GM12878 (cell line): Measurements from ENCODE around the gene MBNL1. TPM values are rescaled to one million over a fixed set of nuclear protein-coding genes. Genes with fewer than 3 reads are reported as not detected.
A peak's percentile ranks its signal among the peaks of the same experiment; 100 is the strongest.

Experiments
- ATAC-seq: fragments of 200-7000 bp; cut with Tn5 transposase; 3 replicates; pipeline ENCODE4 v1.9.1; 2020; ENCODE audit warnings: mild to moderate bottlenecking, moderate library complexity
- BruUV-seq: library from RNA; stranded (reverse); fragments of 400-500 nt; replicated peaks from 2 replicates; lab custom pipeline; 2021; lab: Mats Ljungman, UMichigan
- CTCF ChIA-PET: fragments of 300-600 bp; sonication (Branson Sonifier 250); formaldehyde crosslinking; extraction: SDS; loops from one replicate; lab custom pipeline; 2021; ENCODE audit warnings: inconsistent platforms; lab: Yijun Ruan, JAX
- POLR2A ChIA-PET: fragments of 350-600 bp; formaldehyde crosslinking; extraction: SDS; loops from one replicate; lab custom pipeline; 2021; ENCODE audit warnings: inconsistent platforms; lab: Charles Lee
- RAD21 ChIA-PET: fragments of 300-600 bp; sonication (Branson Sonifier 250); formaldehyde crosslinking; loops from one replicate; lab custom pipeline; 2023; ENCODE audit warnings: antibody characterized with exemption; ENCODE audit not compliant: unreplicated experiment; lab: Charles Lee
- SMC1A ChIA-PET: fragments of 300-600 bp; sonication (Branson Sonifier 250); formaldehyde crosslinking; loops from one replicate; lab custom pipeline; 2023; ENCODE audit not compliant: unreplicated experiment, uncharacterized antibody; lab: Charles Lee
- DNase-seq: peaks from one replicate; pipeline ENCODE4 v3.0.0-alpha.2; 2011; ENCODE audit warnings: low read depth, low spot score
- FAIRE-seq: peaks from 3 replicates; lab custom pipeline; 2011; peaks lifted over from hg19 to GRCh38; lab: Jason Lieb, UNC
- H2AFZ ChIP-seq: 2 replicates; pipeline ENCODE4 v1.6.0; 2011; ENCODE audit warnings: low read depth, low read length, control low read depth; ENCODE audit not compliant: control insufficient read depth
- H3K27ac ChIP-seq: 2 replicates; pipeline ENCODE4 v1.5.1; 2011; ENCODE audit warnings: control low read depth; ENCODE audit not compliant: control insufficient read depth, insufficient read depth
- H3K27me3 ChIP-seq, 2 experiments: replicated peaks in 1 of 2; 2 replicates each; pipeline versions ENCODE4 v1.6.0 to v1.6.1; 2011; ENCODE audit warnings: low read length in 1 of 2; ENCODE audit not compliant: control insufficient read depth in 2 of 2, insufficient read depth in 2 of 2
- H3K36me3 ChIP-seq, 2 experiments: 2 replicates each; pipeline ENCODE4 v1.5.1; 2011; ENCODE audit warnings: low read length in 1 of 2; ENCODE audit not compliant: control insufficient read depth in 2 of 2, insufficient read depth in 2 of 2
- H3K4me1 ChIP-seq: 2 replicates; pipeline ENCODE4 v1.6.1; 2011; ENCODE audit warnings: mild to moderate bottlenecking, low read length, moderate library complexity, mixed read lengths; ENCODE audit not compliant: control insufficient read depth, insufficient read depth
- H3K4me2 ChIP-seq: 2 replicates; pipeline ENCODE4 v1.6.0; 2011; ENCODE audit warnings: control low read depth; ENCODE audit not compliant: control insufficient read depth, insufficient read depth
- H3K4me3 ChIP-seq: fragments of 200-600 bp; sonication (generic); 2 replicates; pipeline ENCODE4 v1.5.1; 2016
- H3K79me2 ChIP-seq: 2 replicates; pipeline ENCODE4 v1.6.0; 2011; ENCODE audit warnings: low read length; ENCODE audit not compliant: control insufficient read depth, insufficient read depth
- H3K9ac ChIP-seq: 2 replicates; pipeline ENCODE4 v1.8.0; 2011; ENCODE audit warnings: low read length, control low read depth, mixed read lengths; ENCODE audit not compliant: control insufficient read depth, insufficient read depth
- H3K9me3 ChIP-seq: replicated peaks from 3 replicates; pipeline ENCODE4 v1.5.1; 2011; ENCODE audit warnings: mild to moderate bottlenecking, low read length; ENCODE audit not compliant: control insufficient read depth, insufficient read depth
- H4K20me1 ChIP-seq: 2 replicates; pipeline ENCODE4 v1.6.0; 2011; ENCODE audit not compliant: control insufficient read depth, insufficient read depth
- IKZF2 ChIP-seq, 2 experiments: fragments of 450-650 bp; IDR thresholded peaks; 2 replicates each; pipeline ENCODE4 v1.6.1; 2017; ENCODE audit warnings: mild to moderate bottlenecking in 2 of 2, moderate library complexity in 2 of 2
- RELA ChIP-seq: fragments of 450-650 bp; IDR thresholded peaks from 2 replicates; pipeline ENCODE4 v1.8.0; 2014; ENCODE audit warnings: borderline replicate concordance; ENCODE audit not compliant: partially characterized antibody
- SUZ12 ChIP-seq: fragments of 200-600 bp; sonication (generic); IDR thresholded peaks from one replicate; pipeline ENCODE4 v1.6.1; 2018; ENCODE audit warnings: antibody characterized with exemption, mild to moderate bottlenecking; ENCODE audit not compliant: unreplicated experiment
- WGBS: methylation state at CpG from one replicate; pipeline ENCODE4 v1.1.6; 2016; ENCODE audit warnings: low lambda C conversion rate; ENCODE audit not compliant: insufficient replicate concordance, insufficient coverage; ENCODE audit errors: missing lambda C conversion rate; 5-methylcytosine and 5-hydroxymethylcytosine counted together
- in situ Hi-C: fragments of 300-500 bp; cut with MboI; formaldehyde crosslinking; loops from 9 replicates; pipeline ENCODE4 v1.14.3; 2018; ENCODE audit warnings: mixed read lengths
- intact Hi-C: fragments of 100-400 bp; cut with micrococcal nuclease; formaldehyde crosslinking; loops from one replicate; pipeline ENCODE4 v1.14.2; 2022; ENCODE audit not compliant: unreplicated experiment
- polyA plus RNA-seq, 11 experiments: library from polyadenylated mRNA; depleted of rRNA in 4 of 11; unstranded in 6 of 11; stranded (reverse) in 5 of 11; fragments of >200 nt; fragmentation: Nextera tagmentation in 4 of 11; fragmentation: Illumina TruSeq in 1 of 11; extraction: Ambion mirVana in 4 of 11; extraction: Trizol in 1 of 11; gene quantifications; 1 replicate in 1 of 11; 2 replicates in 10 of 11; pipeline versions ENCODE4 v1.2.1 to v1.2.3, GENCODE V29; 2011 to 2016; ENCODE audit warnings: inconsistent platforms in 2 of 11, missing spikeins in 2 of 11, low read depth in 1 of 11
- total RNA-seq, 4 experiments: library from RNA; depleted of rRNA in 3 of 4; stranded (reverse); fragments of >200 nt in 3 of 4; fragmentation: Illumina TruSeq in 1 of 4; extraction: Trizol in 1 of 4; gene quantifications; 2 replicates each; pipeline versions ENCODE4 v1.2.1 to v1.2.3, GENCODE V29; 2013 to 2021
- TF ChIP-seq, protein P1 (sequence below): IDR thresholded peaks from 2 replicates; pipeline ENCODE4 v1.6.1; 2011; ENCODE audit warnings: borderline replicate concordance, low read depth, mild to moderate bottlenecking, moderate library complexity, low read length; ENCODE audit not compliant: insufficient read depth, poor library complexity, severe bottlenecking

The MBNL1 gene
- total and polyA plus RNA-seq, 10 of the 15 experiments (the other 5 are each of a cell fraction or from before 2014, with no cell fraction given): 59.6 to 337 (median 143) TPM

- peak; percentile 72 for TF ChIP-seq RELA
- no peak for TF ChIP-seq SUZ12
- TF ChIP-seq IKZF2 (IDR thresholded peaks at IDR 0.05): peak; percentile 99 to 100
These were observed 211.7 kb downstream of the MBNL1 start (continued) for GRCh38 chr3:152480282-152480953.

- SMC1A ChIA-PET: interaction anchor here (0.7 to 2.9 kb wide), 4 partner anchors 14 to 90 kb away, joined by 3 to 11 read pairs (median 5); no protein-coding TSS in a partner anchor
- Histone ChIP-seq H2AFZ (no peak overlapping the region), H3K36me3 (no peaks in the 10 kb centered on the region; a peak in 1 of 4 replicates), H4K20me1 (no peaks in the 10 kb centered on the region), H3K4me3 (no peak overlapping the region), H3K79me2 (no peaks in the 10 kb centered on the region), H3K9me3 (peaks cover 12% of the 10 kb centered on the region; the same call in 2 of the 3 replicates), H3K27me3 (no peaks in the 10 kb centered on the region)
- in situ Hi-C loops: no loop called here
- CTCF ChIA-PET: interaction anchor here (1.8 to 14.2 kb wide), 3 partner anchors 10 to 88 kb away, joined by 6 to 379 read pairs (median 6); no protein-coding TSS in a partner anchor
- WGBS: 3% methylated on average over 1 of the region's 1 CpG
- no TSS peak for BruUV-seq
- DNase-seq (no peak), ATAC-seq (no peak), FAIRE-seq (no peak)
- TF ChIP-seq, protein P1, sequence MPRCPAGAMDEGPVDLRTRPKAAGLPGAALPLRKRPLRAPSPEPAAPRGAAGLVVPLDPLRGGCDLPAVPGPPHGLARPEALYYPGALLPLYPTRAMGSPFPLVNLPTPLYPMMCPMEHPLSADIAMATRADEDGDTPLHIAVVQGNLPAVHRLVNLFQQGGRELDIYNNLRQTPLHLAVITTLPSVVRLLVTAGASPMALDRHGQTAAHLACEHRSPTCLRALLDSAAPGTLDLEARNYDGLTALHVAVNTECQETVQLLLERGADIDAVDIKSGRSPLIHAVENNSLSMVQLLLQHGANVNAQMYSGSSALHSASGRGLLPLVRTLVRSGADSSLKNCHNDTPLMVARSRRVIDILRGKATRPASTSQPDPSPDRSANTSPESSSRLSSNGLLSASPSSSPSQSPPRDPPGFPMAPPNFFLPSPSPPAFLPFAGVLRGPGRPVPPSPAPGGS: peak; percentile 14
- no peak for TF ChIP-seq IKZF2 (IDR thresholded peaks at IDR 0.05)
- TF ChIP-seq, all 136 proteins: peak for 1
- Histone ChIP-seq H3K4me2 (no peak overlapping the region), H3K9ac (no peak overlapping the region), H3K4me1 (peaks cover under 1% of the 10 kb centered on the region; the same call in 1 of the 2 replicates), H3K27ac (no peak overlapping the region)
- RAD21 ChIA-PET: no interaction called here
- POLR2A ChIA-PET: no interaction called here
- intact Hi-C loops: no loop called here
These were observed 217.6 kb downstream of the MBNL1 start for GRCh38 chr3:152486364-152486763.
